ENCODE results near the gene THOC2. TPM values are rescaled to one million over a fixed set of nuclear protein-coding genes. Genes with fewer than 3 reads are reported as not detected.

Gene THOC2
- total RNA-seq, 1 donor from 2014 or later, result 96.2 TPM

DNA sequence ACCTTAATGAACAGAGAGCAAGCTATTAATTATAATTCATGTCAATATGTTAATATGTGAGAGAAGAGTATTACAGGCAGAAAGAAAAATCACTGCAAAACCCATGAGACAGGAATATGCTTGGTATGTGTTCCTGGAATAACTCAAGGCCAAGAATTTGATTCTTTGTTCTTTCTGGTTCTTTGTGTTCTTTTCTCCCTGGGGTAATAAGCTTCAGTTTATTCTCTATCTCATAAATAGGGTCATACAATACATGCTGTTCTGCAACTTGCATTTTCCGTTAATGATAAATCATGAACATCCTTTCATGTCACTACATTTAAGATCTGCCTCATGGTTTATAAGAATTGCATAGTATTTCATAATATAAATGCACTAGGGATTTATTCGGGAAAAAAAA is 16.8 kb upstream of the THOC2 start:
- Histone ChIP-seq H3K27ac (no peak overlapping the region), H3K9me3 (no peaks in the 10 kb centered on the region), H3K4me1 (no peaks in the 10 kb centered on the region), H3K4me3 (no peak overlapping the region), H3K27me3 (ENCODE audit: low read depth) (no peaks in the 10 kb centered on the region), H3K36me3 (no peaks in the 10 kb centered on the region)
- intact Hi-C loops (cut with DNase I), result no loop called here
- TF ChIP-seq, protein P1, sequence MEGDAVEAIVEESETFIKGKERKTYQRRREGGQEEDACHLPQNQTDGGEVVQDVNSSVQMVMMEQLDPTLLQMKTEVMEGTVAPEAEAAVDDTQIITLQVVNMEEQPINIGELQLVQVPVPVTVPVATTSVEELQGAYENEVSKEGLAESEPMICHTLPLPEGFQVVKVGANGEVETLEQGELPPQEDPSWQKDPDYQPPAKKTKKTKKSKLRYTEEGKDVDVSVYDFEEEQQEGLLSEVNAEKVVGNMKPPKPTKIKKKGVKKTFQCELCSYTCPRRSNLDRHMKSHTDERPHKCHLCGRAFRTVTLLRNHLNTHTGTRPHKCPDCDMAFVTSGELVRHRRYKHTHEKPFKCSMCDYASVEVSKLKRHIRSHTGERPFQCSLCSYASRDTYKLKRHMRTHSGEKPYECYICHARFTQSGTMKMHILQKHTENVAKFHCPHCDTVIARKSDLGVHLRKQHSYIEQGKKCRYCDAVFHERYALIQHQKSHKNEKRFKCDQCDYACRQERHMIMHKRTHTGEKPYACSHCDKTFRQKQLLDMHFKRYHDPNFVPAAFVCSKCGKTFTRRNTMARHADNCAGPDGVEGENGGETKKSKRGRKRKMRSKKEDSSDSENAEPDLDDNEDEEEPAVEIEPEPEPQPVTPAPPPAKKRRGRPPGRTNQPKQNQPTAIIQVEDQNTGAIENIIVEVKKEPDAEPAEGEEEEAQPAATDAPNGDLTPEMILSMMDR (IDR thresholded peaks at IDR 0.05), result no peak
- ATAC-seq (no peak), DNase-seq (no peak)

DNA sequence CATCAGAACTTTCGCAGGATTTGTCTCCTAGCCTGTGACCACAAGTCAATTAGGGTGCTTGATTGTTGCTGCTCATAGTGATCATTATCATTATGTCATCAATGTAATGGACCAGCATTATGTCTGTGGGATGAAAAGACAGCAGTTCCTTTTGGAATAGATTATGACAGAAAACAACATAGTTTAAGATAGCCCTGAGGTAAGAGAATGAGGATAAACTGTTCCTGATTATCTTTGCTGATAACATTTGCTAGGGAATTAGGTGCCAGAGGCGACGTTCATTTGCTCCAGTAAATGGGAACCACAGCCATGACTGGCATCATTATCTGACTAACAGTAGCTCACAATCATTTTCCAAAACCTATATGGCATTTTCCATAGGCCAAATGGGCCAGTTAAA is 12.7 kb upstream of the THOC2 start:
- ATAC-seq (no peak), DNase-seq (no peak)
- Histone ChIP-seq H3K36me3 (no peaks in the 10 kb centered on the region), H3K4me1 (no peaks in the 10 kb centered on the region), H3K4me3 (no peak overlapping the region), H3K27ac (no peak overlapping the region), H3K27me3 (ENCODE audit: low read depth) (no peaks in the 10 kb centered on the region), H3K9me3 (no peaks in the 10 kb centered on the region)
- TF ChIP-seq, protein P1 (IDR thresholded peaks at IDR 0.05), result no peak
- intact Hi-C loops (cut with DNase I), result no loop called here

DNA sequence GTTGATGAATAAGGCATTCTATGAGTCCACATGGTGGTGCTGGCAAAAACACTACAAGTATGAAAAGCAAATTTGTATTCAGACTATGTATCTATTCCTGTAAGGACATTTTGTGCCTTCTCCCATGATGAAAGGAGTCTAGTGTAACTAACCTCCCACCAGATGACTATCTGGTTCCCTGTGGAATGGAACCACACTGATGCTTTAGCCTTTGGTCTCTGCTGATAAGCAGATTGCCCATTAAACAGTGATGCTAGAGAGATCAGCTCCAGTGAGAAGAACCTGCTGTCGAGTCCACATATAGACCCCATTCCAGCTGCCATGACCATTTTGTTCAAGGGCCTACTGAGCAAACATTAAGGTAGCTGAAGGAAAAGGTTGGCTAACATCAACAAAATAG is 10.5 kb upstream of the THOC2 start:
- no peaks in the 10 kb centered on the region for H3K9me3 ChIP-seq
- H3K27me3 ChIP-seq (ENCODE audit: low read depth), result no peaks in the 10 kb centered on the region
- no peak overlapping the region for H3K4me3 ChIP-seq
- H3K4me1 ChIP-seq, result no peaks in the 10 kb centered on the region
- no peaks in the 10 kb centered on the region for H3K36me3 ChIP-seq
- no peak overlapping the region for H3K27ac ChIP-seq
- intact Hi-C loops (cut with DNase I), result no loop called here
- TF ChIP-seq, protein P1 (IDR thresholded peaks at IDR 0.05), result no peak
- ATAC-seq (no peak), DNase-seq (no peak)

DNA sequence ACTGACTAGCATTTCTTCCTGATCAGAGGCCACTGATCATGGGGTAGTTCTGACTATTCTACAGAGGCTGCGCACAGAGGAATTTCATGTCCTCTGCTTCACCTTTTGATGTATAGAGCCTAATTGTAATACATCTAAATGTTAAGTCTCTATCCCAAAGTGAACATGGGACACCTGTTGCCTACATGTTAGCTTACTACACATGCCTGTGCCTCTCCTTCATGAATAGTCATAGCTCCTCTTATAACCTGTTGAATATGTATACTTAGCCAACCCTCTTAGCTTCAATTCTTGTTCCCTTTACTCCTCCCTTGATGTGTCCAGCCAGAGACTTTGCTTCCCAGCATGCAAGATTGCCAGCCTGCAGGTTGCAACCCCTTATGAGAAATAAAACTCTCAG is 9.6 kb upstream of the THOC2 start:
- intact Hi-C loops (cut with DNase I), result no loop called here
- H3K36me3 ChIP-seq, result no peaks in the 10 kb centered on the region
- no peaks in the 10 kb centered on the region for H3K27me3 ChIP-seq (ENCODE audit: low read depth)
- no peak overlapping the region for H3K27ac ChIP-seq
- DNase-seq, result no peak
- no peak overlapping the region for H3K4me3 ChIP-seq
- TF ChIP-seq, protein P1 (IDR thresholded peaks at IDR 0.05), result no peak
- no peak for ATAC-seq
- H3K4me1 ChIP-seq, result no peaks in the 10 kb centered on the region
- no peaks in the 10 kb centered on the region for H3K9me3 ChIP-seq

DNA sequence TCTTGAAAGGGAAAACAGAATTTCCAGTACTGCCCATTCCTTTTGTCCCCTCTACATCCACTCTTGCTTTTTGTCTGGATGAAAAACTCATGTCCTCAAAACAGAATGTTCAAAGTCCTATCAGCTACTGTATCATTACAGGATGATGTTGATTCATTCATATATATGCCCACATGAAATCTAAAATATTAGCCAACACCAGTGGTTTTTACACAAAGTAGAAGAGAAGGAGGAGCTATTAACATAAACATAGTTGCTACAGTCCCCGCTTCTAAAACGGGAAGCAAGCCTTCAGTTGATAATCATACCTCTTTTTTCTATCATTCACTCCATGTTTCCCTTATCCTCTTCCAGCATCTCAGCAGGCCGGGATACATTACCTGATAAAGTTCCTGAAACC is 7.7 kb upstream of the THOC2 start:
- intact Hi-C loops (cut with DNase I), result no loop called here
- TF ChIP-seq, protein P1 (IDR thresholded peaks at IDR 0.05), result no peak
- Histone ChIP-seq H3K36me3 (no peaks in the 10 kb centered on the region), H3K27me3 (ENCODE audit: low read depth) (no peaks in the 10 kb centered on the region), H3K27ac (no peak overlapping the region), H3K4me1 (no peaks in the 10 kb centered on the region), H3K9me3 (no peaks in the 10 kb centered on the region), H3K4me3 (no peak overlapping the region)
- no peak for ATAC-seq
- DNase-seq, result no peak

DNA sequence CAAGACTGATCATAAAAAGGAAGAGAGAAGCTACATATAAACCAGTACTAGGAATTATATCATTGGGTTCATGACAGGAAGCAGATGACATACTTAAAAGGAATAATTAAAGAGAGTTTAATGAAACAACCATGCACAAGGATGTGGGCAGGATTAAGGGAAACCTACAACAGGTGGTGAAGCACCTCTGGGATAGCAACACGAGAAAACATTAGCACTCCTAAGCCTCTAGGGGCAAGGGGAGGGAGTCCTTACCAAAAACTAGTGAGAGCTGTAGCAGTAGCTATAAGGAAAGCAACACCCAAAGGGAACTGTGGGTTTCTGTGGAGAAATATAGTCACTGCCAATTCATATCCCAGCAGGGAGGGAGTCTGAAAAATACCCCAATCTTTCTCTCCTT is 7.2 kb upstream of the THOC2 start:
- TF ChIP-seq, protein P1 (IDR thresholded peaks at IDR 0.05), result no peak
- H3K9me3 ChIP-seq, result no peaks in the 10 kb centered on the region
- DNase-seq (no peak), ATAC-seq (no peak)
- intact Hi-C loops (cut with DNase I), result no loop called here
- no peak overlapping the region for H3K27ac ChIP-seq
- H3K4me1 ChIP-seq, result no peaks in the 10 kb centered on the region
- no peak overlapping the region for H3K4me3 ChIP-seq
- no peaks in the 10 kb centered on the region for H3K36me3 ChIP-seq
- H3K27me3 ChIP-seq (ENCODE audit: low read depth), result no peaks in the 10 kb centered on the region
